Measurements from ENCODE around the gene ATAD1. TPM values are rescaled to one million over a fixed set of nuclear protein-coding genes. Genes with fewer than 3 reads are reported as not detected.
"Not testable (repeated sequence)": the region's sequence is repeated elsewhere in the genome, so short reads cannot be mapped to it uniquely, and the experiment has no call there.

Gene ATAD1
- total RNA-seq, 1 donor from 2014 or later: 48.0 TPM

DNA sequence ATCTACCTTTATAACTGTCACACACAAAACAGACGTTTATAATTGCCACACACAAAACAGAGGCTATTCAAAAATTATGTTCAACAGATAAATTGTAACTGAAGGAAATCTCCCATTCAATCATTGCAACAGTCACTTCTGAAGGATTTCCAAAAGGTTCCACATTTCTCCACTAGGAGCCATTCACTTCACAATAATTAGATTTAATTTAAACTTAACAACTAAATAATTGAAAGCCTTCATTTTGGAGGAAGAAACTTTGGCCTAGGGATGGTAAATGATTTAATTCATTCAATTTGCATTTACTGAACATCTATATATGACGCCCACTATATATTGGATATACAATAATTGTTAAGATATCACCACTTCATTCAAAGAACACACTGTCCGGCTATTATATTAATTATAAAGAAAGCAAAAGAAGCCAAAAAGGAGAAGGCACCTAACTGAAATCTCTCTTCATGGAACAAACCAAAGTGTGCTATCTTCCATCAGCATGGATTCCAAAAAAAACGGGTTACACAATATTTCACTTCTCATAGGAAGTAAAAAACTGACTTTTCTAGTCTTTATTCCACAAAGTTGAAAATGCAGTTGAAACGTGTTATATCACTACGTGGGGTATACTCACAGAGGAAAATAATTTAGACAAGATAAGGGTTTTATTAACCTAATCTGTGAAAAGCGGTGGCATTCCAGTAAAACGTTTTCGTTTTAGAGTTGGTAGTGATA, 1.7 kb downstream of the ATAD1 start:
- DNase-seq (ENCODE audit: low read depth): no peak
- H3K4me3 ChIP-seq (ENCODE audit: low read depth, low read length): peak overlapping the region; percentile 76
- H3K36me3 ChIP-seq (ENCODE audit: control insufficient read depth, insufficient read depth, low read length): no peaks in the 10 kb centered on the region
- no peaks in the 10 kb centered on the region for H3K27me3 ChIP-seq (ENCODE audit: control insufficient read depth, insufficient read depth, low read length)
- TF ChIP-seq, protein P1, sequence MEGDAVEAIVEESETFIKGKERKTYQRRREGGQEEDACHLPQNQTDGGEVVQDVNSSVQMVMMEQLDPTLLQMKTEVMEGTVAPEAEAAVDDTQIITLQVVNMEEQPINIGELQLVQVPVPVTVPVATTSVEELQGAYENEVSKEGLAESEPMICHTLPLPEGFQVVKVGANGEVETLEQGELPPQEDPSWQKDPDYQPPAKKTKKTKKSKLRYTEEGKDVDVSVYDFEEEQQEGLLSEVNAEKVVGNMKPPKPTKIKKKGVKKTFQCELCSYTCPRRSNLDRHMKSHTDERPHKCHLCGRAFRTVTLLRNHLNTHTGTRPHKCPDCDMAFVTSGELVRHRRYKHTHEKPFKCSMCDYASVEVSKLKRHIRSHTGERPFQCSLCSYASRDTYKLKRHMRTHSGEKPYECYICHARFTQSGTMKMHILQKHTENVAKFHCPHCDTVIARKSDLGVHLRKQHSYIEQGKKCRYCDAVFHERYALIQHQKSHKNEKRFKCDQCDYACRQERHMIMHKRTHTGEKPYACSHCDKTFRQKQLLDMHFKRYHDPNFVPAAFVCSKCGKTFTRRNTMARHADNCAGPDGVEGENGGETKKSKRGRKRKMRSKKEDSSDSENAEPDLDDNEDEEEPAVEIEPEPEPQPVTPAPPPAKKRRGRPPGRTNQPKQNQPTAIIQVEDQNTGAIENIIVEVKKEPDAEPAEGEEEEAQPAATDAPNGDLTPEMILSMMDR (IDR thresholded peaks at IDR 0.05; ENCODE audit: insufficient read depth, low read length, poor library complexity, severe bottlenecking): no peak

DNA sequence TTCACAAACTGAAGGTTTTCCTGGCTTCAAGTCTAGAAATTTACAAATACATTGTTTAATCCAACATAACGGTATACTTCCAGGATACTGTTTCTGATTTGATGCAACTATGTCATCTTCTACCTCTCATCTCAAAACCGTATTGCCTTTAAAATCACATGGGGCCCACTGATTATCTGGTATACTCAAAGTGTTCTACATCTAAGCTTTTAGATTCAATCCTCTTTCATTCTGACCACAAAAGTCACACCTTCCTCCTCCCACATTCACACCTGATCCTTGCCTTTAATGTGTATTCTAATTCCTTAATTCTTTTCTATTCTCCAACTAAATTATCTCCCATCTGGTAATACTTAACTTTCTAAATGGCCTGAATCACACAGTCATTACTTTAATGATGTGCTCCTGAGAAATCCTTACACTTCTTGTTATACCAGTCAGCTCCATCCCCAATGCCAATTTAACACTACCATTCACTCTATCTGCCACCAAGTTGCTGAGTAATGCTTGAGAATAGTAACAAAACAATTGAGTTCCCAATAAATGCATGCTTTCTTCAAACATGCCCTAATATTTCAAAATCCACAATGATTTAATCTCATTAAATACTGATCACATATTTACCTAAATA, 13.0 kb downstream of the ATAD1 start:
- no peaks in the 10 kb centered on the region for H3K36me3 ChIP-seq (ENCODE audit: control insufficient read depth, insufficient read depth, low read length)
- TF ChIP-seq, protein P1 (IDR thresholded peaks at IDR 0.05; ENCODE audit: insufficient read depth, low read length, poor library complexity, severe bottlenecking): no peak
- H3K4me3 ChIP-seq (ENCODE audit: low read depth, low read length): no peak overlapping the region
- no peaks in the 10 kb centered on the region for H3K27me3 ChIP-seq (ENCODE audit: control insufficient read depth, insufficient read depth, low read length)
- DNase-seq (ENCODE audit: low read depth): no peak

DNA sequence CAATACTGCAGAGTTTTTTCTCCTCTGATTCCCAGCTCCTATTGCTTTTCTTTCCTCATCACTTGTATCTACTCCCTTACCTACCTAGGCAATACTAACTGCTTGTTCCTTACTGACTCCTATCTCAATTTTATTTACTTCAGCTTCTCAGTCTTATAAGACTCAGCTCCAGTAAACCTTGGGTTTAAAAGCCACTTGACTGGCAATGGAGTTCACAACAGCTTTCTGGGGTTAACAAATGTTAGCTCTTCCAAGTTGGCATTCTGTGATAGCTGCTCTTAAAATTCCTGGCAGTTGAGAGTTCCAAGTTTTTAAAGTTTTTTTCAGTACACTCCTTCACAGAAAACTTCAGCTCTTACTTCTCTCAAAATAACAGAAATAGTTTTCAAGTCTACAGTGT, 14.2 kb downstream of the ATAD1 start:
- Histone ChIP-seq H3K4me3 (ENCODE audit: low read depth, low read length) (no peak overlapping the region), H3K27me3 (ENCODE audit: control insufficient read depth, insufficient read depth, low read length) (no peaks in the 10 kb centered on the region), H3K36me3 (ENCODE audit: control insufficient read depth, insufficient read depth, low read length) (no peaks in the 10 kb centered on the region)
- TF ChIP-seq, protein P1 (IDR thresholded peaks at IDR 0.05; ENCODE audit: insufficient read depth, low read length, poor library complexity, severe bottlenecking): no peak
- DNase-seq (ENCODE audit: low read depth): no peak

DNA sequence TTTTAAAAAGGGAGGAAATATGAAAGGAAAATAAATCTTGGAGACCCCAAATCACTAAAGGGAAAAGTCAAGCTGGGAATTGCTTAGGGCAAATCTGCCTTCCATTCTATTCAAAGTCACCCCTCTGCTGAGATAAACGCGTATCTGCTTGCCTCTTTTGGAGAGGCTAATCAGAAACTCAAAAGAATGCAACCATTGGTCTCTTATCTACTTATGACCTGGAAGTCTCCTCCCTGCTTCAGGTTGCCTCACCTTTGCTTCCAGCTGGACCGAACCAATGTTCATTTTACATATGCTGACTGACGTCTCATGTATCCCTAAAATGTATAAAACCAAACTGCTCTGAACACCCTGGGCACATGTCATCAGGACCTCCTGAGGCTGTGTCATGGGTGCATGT, 14.7 kb downstream of the ATAD1 start:
- H3K4me3 ChIP-seq (ENCODE audit: low read depth, low read length): no peak overlapping the region
- H3K27me3 ChIP-seq (ENCODE audit: control insufficient read depth, insufficient read depth, low read length): no peaks in the 10 kb centered on the region
- DNase-seq (ENCODE audit: low read depth): no peak
- H3K36me3 ChIP-seq (ENCODE audit: control insufficient read depth, insufficient read depth, low read length): no peaks in the 10 kb centered on the region
- TF ChIP-seq, protein P1 (IDR thresholded peaks at IDR 0.05; ENCODE audit: insufficient read depth, low read length, poor library complexity, severe bottlenecking): no peak

DNA sequence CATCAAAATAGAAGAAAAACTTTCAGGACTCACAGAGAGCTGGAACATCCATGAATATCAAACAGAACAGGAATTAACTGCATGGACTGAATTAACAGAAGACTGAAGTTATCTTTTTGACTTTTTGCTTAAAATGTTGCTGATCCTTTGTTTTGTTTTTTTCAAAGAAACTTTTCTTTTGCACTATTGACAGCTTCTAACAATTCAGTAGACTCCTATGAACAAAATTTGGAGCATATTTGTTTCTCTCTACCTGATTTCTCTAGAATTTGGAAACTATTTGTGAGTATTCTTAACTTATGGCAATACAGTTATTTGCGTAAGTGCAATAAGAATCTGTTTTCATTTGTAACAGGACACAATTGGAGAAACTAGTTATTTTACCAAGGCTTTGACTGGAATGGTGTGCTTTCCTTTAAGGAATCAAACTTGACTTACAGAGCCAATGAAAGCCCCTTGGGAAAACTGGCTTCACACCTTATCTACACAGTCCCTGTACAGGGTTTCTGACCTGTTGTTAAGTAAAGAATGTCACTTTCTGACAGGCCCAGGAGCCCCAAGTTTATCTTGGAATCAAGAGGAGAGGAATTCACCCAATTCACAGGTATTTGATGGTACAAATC, 16.1 kb downstream of the ATAD1 start:
- not testable (repeated sequence) for H3K4me3 ChIP-seq (ENCODE audit: low read depth, low read length); DNase-seq (ENCODE audit: low read depth); H3K27me3 ChIP-seq (ENCODE audit: control insufficient read depth, insufficient read depth, low read length); H3K36me3 ChIP-seq (ENCODE audit: control insufficient read depth, insufficient read depth, low read length)

DNA sequence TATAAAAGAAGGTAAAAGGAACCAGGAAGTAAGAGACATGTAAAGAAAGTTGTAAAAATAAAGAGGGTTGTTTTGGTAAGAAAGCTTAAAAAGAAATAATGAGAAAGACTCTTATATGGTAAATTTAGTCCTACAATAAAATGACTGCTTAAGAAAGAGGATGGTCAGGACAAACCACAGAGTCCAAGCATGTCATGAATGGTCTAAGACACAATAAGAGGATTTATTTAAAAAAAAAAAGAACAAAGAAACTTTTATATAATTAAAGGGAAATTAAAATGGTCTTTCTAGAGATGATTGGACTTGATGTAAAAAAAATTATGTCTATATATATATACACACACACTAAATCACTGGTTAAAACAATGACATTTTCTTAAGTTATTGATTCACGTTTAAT, 18.2 kb downstream of the ATAD1 start:
- TF ChIP-seq, protein P1 (IDR thresholded peaks at IDR 0.05; ENCODE audit: insufficient read depth, low read length, poor library complexity, severe bottlenecking): no peak
- no peak for DNase-seq (ENCODE audit: low read depth)
- H3K36me3 ChIP-seq (ENCODE audit: control insufficient read depth, insufficient read depth, low read length): no peaks in the 10 kb centered on the region
- no peak overlapping the region for H3K4me3 ChIP-seq (ENCODE audit: low read depth, low read length)
- no peaks in the 10 kb centered on the region for H3K27me3 ChIP-seq (ENCODE audit: control insufficient read depth, insufficient read depth, low read length)

All from kidney epithelial cell (primary cell).